Esophagus muscularis mucosa (tissue), 4 donors: Measurements from ENCODE around the gene COL4A5.

Experiments used
- CTCF ChIP-seq, 3 experiments: fragments of 200-600 bp in 2 of 3; fragments of 450-650 bp in 1 of 3; sonication (generic) in 2 of 3; IDR thresholded peaks; one replicate each; pipeline ENCODE4 v1.5.1; 2017 to 2019; ENCODE audit warnings: antibody characterized with exemption in 3 of 3, mild to moderate bottlenecking in 2 of 3, moderate library complexity in 1 of 3
- EP300 ChIP-seq: sonication (generic); formaldehyde crosslinking; IDR thresholded peaks from one replicate; pipeline ENCODE4 v1.6.1; 2017; ENCODE audit warnings: antibody characterized with exemption
- POLR2A ChIP-seq: fragments of 450-650 bp; IDR thresholded peaks from one replicate; pipeline ENCODE4 v1.6.1; 2017; ENCODE audit warnings: antibody characterized with exemption, moderate library complexity, mild to moderate bottlenecking, low read depth
- POLR2AphosphoS5 ChIP-seq, 2 donors: sonication (generic); formaldehyde crosslinking; IDR thresholded peaks; one replicate each; pipeline ENCODE4 v1.6.1; 2017; ENCODE audit warnings: antibody characterized with exemption in 2 of 2

- TF ChIP-seq CTCF (IDR thresholded peaks at IDR 0.05): no peak
- no peak for TF ChIP-seq POLR2A
- no peak for TF ChIP-seq POLR2AphosphoS5 (IDR thresholded peaks at IDR 0.05)
- no peak for TF ChIP-seq EP300
Observed at GRCh38 chrX:108435261-108435660, 4.4 kb upstream of the COL4A5 start.
